NCI-H1092 treated with DMSO at 0.1 percent for 48 hours (cell line): ENCODE measurements around the gene DHRS7C.
"Not testable (repeated sequence)": the region's sequence is repeated elsewhere in the genome, so short reads cannot be mapped to it uniquely, and the experiment has no call there.

ENCODE experiments used
- DNase-seq: peaks from one replicate; lab custom pipeline; 2025; lab: John Stamatoyannopoulos, UW

The DHRS7C gene

GRCh38 chr17:9810100-9810949, 18.9 kb upstream of the DHRS7C start:
- DNase-seq: no peak

GRCh38 chr17:9809409-9809808, 18.0 kb upstream of the DHRS7C start:
- DNase-seq: no peak

DNA sequence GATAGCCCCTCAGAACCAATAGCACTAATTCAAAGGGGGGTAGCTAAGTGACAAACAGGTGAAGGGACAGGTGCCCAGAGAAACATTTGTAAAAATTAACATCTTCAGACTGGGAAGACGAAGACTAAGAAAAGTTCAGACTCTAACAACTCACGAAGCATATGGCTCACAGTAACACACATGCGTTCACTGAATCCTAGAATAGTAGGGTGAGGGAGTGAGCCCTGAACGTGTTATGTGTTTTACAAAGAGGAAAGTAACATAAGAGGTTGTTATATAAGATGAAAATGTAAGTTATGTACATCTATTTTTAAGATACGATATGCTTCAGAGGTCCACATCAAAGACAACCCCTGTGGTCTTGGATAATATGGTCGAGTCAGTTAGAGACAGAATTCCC, 15.3 kb upstream of the DHRS7C start:
- no peak for DNase-seq

DNA sequence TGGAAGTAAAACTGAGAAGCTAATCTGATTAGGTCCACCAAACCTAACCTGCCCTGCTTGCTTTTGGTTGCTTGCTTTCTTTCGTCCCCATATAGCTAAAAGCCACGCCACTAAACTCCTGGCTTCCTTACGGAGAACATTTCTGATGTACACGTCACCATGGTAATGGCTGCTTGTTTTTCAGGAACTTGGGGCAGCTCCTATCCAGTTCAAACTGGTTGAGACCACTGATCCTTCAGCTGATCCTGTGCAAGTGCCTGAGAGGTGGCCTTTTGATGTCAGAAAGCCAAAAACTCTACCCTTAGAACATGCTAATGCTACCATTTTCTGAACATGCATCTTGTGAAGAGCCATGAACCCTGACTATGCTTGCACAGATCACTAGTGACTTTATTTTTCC, 14.4 kb upstream of the DHRS7C start:
- no peak for DNase-seq

DNA sequence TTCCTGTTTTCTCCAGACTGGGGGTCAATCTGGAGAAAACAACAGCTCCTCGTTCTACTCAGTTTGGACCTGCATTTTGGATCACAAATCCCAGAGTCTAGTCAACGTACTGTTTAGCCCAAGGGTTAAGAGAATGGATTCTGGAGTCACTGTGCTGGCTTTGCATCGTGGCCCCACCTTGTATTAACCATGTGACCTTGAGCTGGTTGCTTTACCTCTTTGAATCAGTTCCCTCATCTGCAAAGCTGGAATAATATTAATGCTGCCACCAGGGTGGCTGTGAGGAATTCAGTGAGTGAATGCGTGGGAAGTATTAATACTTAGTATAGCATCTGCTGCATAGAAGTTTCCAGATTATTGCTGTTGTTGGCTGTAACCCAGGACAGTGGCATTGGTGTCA, 11.3 kb upstream of the DHRS7C start:
- no peak for DNase-seq

GRCh38 chr17:9802294-9802693, 10.9 kb upstream of the DHRS7C start:
- no peak for DNase-seq

- DNase-seq: no peak
Measured at GRCh38 chr17:9801505-9801904, 10.1 kb upstream of the DHRS7C start.

- no peak for DNase-seq
Measured at GRCh38 chr17:9798724-9799123, 7.3 kb upstream of the DHRS7C start.

- DNase-seq: no peak
Measured at GRCh38 chr17:9798008-9798407, 6.6 kb upstream of the DHRS7C start.

DNA sequence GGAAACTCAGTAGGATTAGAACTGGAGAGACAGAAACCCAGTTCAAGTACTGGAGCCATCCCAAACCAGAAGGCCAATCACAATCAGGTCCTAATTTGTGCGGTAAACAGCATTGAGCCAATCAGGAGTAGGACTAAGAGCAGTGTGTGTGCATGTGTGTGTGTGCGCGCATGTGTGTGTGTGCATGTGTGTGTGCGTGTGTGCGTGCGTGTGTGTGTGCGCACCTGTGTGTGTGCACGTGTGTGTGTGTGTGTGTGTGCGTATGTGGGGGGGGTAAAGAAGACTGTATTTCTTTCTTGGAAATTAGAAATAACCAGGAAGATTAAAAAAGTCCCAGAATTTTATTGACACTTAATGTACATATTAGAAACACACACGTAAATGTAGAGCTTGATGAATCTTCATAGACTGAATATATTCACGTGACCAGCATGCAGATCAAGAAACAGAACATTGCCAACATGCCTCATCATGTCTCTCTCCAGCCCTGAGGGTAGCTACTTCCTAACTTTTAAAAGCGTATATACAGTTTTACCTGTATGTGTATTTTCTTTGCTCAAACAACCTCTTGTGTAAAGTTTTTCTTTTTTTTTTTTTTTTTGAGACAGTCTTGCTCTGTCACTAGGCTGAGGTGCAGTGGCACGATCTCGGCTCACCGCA, 919 bp upstream of the DHRS7C start:
- no peak for DNase-seq

GRCh38 chr17:9790316-9790715, 1.1 kb downstream of the DHRS7C start:
- DNase-seq: no peak

GRCh38 chr17:9788601-9789000, 2.8 kb downstream of the DHRS7C start:
- no peak for DNase-seq

DNA sequence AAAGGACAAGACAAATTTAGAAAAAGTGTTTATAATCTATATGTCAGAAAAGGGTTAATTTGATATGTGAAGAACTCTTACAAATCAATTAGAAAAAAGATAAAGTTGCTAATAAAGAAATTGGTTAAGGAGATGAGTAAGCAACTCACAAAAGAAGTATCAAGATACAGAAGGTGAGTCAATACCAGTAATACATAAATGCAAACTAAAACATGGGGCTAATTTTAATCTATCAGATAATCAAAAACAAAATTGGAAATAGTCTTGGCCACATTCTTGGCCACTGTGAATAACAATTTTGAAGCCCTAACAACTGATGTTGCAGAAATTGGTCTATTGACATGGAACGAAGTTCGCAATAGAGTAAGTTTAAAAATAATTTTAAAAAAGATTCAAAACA, 6.8 kb downstream of the DHRS7C start:
- DNase-seq: no peak

- not testable (repeated sequence) for DNase-seq
Measured at GRCh38 chr17:9783465-9783864, 7.9 kb downstream of the DHRS7C start.

GRCh38 chr17:9783050-9783449, 8.3 kb downstream of the DHRS7C start:
- DNase-seq: no peak

DNA sequence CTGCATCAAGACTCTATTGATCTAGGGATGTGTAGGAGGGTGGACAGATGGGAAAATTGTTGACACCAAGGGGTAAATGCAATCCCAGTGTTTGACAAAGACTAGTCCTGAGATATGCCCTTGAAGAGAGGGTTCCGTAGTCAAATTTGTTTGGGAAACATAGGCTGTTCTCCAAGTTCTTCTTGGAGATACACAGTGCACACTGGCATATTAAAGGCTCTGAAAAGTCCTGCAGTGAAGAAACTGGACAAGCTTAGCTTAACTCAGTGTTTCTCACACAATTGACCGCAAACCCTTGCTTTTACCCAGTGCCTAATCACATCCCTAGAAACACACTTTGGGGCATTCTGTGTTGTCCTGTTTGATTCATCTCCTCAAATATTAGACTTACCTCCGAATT, 10.8 kb downstream of the DHRS7C start:
- no peak for DNase-seq

DNA sequence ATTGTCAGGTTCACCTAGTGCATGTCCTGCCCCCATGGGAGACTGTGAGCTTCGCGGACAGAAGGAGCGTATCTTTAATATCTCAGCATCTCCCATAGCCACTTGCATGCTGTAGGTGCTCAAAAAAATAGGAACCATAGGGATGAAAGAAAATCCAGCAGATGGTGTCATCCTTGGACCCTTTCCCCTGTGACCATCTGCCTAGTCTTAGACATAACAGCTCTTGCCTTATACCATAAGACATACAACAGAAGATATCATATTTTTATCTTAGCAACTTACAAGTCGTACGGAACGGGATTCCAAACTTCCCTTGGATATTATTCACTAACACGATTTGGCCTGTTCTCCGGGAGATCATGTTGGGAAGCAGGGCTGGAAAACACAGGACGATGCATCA, 14.5 kb downstream of the DHRS7C start:
- no peak for DNase-seq

- DNase-seq: no peak
Measured at GRCh38 chr17:9772658-9773057, 18.7 kb downstream of the DHRS7C start.

- DNase-seq: no peak
Measured at GRCh38 chr17:9771465-9771864, 19.9 kb downstream of the DHRS7C start.

GRCh38 chr17:9769036-9769695, 22.2 kb downstream of the DHRS7C start:
- no peak for DNase-seq

DNA sequence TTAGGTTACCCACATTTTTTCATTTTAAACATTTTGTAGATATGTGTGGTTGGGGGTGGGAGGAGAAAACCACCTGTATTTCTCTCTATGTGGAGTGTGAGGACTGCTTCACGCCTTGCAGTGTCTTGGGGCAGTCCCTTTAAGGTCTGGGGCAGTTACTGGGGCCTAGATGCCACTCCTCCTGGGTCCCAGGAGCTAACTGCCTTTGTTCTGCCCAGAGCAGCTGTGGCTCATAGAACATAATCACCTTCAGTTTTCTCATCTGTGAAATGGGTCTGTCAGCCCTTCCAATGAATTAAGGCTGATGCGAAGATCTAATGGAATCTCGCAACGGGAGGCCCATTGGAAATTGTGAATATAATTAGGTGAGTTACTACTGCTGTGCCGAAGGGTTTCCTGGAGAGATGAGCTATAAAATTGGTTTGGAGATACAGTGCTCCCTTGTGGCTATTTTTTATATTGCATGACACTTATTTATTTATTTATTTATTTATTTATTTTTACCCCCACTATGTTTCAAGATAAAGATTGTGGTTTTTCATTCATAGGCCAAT, 22.9 kb downstream of the DHRS7C start:
- DNase-seq: peak; percentile 11

DNA sequence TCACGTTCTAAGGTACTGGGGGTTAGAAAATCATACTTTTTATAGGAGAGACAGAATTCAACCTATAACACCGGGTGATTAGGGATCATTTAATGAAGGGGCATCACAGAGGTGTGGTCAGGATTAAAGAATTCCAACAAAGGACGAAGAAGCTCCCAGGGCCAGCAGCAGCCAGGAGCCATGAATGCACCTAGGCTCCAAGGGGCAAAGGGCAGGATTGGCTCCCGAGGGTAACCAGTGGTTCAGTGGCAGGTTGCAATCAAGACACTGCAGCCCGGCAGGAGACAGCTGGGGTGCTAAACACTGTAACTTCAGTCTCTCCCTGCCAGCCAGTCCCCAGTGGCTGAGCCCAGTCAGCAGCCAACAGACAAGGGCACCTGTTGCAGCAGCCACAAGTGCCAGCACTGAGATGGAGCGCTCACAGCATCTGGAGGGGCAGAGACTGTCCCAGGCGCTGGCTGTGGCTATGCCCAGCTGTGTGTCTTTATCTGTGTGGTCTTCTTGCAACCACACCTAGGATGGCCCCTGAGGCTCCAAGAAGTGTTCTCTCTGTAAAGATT, 23.9 kb downstream of the DHRS7C start:
- no peak for DNase-seq
